NCI-H2171 (cell line): ENCODE results near the gene IL17B.

Experiments used
- DNase-seq: peaks from one replicate; lab custom pipeline; 2025; lab: John Stamatoyannopoulos, UW

IL17B gene

DNA sequence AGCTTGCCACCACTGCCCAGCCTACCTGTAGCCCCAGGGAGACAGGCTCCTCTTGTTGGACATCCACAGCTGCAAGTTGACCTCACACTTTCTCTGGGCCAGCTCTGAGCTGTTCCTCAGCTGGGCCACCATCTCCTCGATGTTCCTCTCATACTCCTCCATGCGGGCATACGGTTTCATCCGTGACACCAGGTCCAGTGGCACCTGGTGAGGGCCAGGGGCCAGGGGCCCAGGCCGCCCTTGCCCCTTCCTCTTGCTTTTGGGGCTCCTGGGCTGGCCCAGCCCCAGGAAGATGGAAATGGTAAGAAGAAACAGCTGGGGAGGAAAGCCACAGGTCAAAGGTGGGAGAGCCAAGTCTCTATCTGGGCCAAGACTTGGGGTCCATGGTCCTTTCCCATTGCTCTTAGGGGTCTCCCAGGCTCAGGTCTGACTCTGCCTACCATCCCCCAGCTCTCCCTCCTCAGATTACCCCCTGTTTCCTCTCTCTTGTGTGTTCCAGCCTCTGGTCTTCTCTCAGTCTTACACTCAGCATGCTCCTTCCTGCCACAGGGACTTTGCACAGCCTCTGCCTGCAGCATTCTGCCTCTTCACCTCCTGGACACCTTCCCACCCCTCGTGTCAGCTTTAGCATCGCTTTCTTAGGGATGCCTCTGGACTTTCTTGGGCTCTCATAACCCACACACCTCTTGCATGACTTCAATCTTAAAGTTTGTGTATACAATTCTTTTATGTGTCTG, 2.2 kb downstream of the IL17B start:
- no peak for DNase-seq

DNA sequence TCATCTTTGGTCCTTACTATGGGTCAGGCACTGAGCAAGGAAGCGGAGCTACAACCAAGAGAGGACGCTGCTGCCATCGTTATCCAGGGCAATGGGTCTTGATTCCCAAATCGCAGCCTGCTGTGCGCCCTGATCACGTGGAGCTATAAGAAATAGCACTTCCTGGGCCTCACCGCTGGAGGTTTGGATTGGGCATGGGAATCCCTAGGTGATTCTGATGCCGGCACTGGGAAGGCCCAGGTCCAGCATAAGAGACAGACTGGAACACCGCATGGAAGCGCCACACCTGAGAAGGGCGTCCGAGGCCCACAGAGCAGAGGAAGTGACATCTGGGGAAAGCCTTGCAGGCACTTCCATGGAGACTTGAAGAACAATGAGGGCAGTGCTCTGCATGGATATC, 3.0 kb downstream of the IL17B start:
- no peak for DNase-seq

DNA sequence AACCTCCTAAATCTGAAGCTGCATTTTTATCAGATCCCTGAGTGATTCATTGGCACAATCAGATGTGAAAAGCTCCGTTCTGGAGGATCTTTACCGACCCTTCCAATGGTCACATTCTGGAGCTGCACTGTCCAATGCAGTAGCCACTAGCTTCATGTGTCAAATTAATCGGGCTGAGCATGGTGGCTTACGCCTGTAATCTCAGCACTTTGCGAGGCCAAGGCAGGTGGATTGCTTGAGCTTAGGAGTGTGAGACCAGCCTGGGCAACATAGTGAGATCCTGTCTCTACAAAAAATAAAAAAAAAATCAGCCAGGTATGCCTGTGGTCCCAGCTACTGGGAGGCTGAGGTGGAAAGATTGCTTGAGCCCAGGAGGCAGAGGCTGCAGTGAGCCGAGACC, 3.7 kb downstream of the IL17B start:
- DNase-seq = no peak

DNA sequence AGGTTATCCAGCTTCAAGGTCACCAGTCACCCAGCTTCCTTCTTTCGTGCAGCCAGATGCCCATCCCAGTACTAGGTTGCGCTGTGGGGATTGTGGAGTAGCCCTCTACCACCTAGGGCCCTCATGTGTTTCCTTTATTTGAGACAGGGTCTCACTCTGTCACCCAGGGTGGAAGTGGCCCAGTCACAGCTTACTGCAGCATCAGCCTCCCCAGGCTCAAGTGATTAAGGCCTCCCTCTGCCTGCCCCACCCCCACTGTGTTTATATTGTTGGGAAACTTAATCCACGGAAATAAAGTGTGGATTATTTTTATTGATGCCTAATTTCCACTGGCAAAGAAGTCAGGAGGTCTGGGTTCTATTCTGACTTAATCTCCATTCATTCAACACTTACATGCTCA, 4.3 kb downstream of the IL17B start:
- no peak for DNase-seq

DNA sequence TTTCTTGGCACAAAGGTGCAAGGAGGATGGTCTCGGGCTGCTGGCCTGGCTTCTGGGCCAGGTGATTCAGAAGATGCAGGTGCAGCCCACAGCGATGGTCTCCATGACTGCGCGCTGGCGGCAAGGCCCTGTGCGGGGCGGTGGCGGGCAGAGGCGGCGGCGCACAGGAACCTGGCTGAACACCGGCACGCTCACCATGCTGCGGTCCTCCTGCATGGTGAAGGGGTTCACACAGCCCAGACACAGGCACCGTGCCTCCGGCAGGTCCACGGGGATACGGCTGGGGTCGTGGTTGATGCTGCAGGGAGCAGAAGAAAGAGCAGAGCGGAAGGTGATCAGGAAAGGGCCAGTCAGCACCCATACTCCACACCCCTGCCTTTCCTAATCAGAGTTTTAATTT, 4.8 kb downstream of the IL17B start:
- no peak for DNase-seq

DNA sequence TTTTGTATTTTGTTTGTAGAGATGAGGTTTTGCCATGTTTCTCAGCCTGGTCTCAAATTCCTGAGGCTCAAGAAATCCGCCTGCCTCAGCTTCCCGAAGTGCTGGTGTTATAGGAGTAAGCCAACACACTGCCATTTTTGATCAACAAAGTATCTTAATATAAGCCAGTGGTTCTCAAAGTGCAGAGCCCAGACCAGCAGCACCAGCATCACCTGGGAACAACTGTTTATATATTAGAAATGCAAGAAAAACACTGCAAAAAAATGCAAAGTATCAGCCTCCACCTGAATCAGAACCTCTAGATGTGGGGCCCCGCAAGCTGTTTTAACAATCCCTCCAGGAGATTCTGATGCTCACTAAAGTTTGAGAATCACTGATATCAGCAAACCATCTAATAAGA, 6.2 kb downstream of the IL17B start:
- no peak for DNase-seq

DNA sequence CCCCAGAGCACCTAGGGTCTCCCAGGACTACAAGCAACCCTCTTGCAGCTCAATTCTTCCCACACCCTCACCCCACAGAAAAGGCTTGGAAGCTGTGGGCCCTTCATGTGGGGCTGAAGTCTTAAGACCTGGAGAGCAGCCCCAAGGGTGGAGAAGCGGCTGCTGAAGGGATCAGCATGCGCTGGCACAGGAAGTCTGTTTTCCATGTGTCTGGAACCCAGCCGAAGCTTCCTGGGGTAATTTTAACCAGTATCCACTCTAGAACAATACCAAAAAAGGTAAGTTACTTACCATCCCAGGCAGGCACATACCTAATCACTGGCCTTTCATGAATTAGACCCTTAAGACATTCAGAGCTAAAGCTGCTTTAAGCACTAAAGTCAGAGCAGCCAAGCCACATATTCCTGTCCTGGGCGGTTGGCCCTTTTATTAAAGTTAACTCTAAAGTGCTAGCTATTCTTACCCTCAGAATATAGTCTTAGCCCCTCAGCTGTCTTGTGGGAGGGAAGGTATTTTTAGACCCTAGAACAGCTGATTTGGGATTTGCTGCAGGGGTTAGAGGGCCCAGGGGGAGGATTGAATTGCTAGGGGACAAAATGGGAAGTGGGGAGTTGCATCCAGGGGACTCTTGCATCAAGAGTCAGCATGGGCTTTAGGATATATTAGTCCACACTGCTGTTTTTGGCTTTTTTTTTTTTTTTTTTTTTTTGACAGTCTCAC, 6.9 kb downstream of the IL17B start:
- no peak for DNase-seq

DNA sequence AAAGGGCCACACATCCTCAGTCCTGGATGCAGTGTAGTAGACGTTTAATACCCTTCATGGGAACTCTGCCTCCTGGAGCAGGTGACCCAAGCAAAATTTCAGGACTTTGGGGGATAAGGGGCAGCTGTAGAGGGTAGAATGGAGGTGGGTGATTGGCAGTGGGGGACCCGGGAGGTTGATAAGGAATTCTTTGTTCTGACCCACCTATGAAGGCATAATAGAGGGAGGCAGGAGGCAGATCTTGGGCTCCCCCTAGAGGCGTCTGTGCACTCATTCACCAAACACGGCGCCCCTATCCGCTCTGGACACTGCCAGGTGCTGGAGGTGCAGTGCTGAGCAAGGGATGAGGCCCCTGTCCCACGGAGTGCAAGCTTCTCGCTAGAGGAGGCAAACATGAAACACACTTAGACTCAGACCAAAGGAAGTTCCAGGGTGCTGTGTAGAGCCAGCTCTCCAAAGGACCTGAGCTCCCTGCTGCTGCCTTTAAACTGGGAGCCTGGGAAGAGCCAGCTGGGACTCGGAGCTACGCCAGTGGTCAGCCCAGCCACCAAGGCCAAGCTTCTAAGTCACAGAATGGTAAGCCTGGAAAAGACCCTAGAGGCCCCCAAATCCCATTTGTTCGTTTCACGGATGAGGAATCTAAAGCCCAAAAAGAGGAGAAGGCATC, 7.7 kb downstream of the IL17B start:
- no peak for DNase-seq

DNA sequence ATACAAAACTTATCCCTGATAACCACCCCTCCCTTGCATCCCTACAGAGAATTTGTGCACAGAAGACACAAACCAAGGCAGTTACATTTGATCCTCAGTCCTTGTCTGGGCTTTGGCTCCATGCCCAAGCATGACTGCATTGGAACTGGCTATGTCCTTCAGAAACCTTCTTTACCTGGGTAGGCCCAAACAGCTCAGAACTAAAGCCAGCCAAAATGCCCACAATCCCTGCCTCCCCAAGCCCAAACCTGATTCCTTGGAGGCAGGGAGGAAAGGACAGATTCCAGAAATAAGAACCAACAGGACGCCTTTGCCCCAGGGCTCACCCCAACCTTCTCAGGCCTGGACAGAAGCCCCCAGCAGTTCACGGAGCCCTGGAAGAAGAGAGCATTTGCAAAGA, 8.2 kb downstream of the IL17B start:
- no peak for DNase-seq

DNA sequence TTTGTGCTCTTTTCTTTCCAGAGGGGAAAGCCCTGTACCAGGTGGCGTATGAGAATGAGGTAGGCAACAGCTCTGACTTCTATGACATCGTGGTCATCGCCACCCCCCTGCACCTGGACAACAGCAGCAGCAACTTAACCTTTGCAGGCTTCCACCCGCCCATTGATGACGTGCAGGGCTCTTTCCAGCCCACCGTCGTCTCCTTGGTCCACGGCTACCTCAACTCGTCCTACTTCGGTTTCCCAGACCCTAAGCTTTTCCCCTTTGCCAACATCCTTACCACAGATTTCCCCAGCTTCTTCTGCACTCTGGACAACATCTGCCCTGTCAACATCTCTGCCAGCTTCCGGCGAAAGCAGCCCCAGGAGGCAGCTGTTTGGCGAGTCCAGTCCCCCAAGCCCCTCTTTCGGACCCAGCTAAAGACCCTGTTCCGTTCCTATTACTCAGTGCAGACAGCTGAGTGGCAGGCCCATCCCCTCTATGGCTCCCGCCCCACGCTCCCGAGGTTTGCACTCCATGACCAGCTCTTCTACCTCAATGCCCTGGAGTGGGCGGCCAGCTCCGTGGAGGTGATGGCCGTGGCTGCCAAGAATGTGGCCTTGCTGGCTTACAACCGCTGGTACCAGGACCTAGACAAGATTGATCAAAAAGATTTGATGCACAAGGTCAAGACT, 11.0 kb downstream of the IL17B start:
- DNase-seq = no peak

DNA sequence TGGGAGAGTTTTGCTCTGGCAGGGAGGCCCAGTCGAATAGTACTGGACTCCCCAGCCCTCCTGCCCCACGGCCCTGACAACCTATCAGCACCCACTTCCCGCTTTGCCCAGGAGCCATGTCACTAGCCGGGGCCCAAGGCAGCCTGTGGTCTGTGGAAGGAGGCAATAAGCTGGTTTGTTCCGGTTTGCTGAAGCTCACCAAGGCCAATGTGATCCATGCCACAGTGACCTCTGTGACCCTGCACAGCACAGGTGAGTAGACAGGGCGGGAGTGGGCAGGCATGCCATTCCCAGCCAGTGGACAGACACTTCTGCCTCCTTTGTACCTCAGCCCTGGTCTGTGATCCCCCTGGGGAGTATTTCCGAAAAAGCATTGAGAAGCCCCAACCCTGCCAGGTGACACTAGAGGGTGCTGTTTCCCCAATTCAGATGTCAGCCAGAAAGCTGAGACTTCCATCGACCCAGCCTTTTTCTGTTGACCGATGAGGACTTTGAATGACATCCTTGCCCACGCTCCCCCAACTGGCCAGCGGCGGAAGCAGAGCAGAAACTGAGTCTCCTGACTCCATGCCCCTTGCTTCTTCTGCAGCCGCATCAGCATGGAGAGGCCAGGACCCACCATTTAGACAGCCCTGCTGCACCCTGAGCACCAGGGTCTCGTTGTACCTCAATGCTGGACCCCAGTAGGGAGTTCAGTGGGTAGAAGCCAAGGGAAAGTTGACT, 11.7 kb downstream of the IL17B start:
- peak; percentile 10 for DNase-seq

DNA sequence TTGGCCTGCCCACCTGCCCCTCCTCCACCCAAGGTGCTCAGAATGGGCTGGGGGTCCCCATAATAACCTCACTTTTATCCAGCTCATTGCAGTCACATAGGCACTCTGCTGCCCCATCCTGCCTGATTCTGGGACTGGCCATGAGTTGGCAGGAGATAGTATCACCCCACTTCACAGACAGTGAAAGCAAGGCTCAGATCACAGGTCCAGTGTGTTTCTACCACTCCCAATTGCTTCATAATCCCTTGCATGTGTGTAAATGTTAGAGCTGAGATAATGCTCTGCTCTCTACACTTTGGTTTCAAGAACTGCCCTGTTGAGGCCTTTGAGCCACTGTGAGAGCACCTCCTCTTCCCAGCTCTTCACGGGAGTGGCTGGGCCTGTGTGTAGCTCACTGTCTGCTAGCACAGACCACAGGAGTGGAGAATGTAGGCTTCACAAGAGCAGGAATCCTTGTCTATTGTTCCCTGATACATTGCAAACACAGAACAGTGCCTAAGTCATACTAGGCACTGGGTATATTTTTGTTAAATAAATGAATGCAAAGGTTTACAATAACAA, 12.8 kb downstream of the IL17B start:
- no peak for DNase-seq

DNA sequence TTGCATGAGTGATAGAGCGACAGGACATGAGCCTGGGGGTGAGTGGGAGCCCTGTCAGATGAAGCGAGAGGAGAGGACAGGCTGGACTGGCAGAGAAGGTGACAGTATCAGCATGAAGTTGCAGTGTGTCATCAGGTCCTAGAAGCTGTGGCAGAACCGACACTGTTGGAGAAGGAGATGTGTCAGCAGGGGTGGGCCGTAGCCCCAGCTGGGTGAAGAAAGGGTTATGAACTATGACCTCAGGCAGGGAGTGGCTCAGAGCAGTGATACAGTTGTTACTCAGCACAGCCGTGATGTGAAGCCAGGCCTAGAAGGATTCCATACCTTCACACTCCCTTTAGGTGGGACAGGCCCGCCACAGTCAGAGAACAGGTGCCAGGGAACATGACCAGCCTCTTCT, 13.7 kb downstream of the IL17B start:
- DNase-seq = no peak

DNA sequence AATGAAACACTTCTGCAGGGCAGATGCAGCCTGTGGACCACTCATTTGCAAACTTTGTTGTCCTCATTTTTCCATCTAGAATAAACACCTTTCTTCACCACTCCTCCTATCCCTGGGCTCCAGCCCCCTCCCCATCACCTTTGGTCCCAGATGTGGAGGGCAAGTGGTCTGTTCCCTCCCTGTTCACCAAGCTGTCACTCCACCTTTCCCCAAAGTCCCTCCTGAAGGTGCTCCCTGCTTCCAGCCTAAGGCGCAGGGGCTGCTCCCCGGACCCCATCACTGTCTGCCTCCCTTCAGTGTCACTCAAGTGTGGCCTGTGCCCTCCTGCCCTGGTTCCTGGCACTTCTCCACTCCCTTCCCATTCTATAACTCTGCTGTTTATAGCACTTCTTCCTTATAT, 14.4 kb downstream of the IL17B start:
- no peak for DNase-seq

DNA sequence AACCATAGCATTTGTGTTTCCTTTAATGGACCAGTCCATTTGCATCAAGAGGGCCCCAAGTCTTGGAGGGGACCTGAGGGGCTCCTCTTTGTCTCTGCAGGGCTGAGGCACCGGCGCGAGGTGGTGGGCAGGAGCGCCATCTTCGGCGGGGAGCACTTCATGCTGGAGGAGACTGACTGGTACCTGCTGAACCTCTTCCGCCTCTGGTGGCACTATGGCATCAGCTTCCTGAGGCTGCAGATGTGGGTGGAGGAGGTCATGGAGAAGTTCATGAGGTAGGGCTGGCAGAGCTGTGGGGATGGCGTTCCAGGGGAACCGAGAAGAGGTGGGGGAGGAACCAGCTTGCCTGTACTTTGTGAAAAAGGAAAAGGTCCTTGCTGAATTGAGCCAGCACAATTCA, 15.2 kb downstream of the IL17B start:
- DNase-seq = no peak

DNA sequence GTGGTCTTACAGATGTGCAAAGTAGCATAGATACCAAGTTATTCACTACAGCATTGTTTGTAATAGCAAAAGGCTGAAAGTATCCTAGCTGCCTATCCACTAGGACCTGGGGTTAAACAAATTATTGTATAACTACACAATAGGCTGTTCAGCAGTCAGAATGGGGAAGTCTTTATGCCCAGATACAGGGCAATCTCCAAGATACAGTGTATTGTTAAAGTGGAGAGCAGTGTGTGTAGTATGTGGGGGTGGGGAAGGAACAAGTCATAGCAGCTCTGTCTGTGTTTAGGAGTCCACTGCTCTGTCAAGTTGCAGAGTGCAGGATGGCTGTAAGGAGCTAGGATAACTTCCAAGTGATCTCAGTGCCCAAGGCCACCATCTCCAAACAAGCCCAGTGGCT, 15.7 kb downstream of the IL17B start:
- DNase-seq = no peak

DNA sequence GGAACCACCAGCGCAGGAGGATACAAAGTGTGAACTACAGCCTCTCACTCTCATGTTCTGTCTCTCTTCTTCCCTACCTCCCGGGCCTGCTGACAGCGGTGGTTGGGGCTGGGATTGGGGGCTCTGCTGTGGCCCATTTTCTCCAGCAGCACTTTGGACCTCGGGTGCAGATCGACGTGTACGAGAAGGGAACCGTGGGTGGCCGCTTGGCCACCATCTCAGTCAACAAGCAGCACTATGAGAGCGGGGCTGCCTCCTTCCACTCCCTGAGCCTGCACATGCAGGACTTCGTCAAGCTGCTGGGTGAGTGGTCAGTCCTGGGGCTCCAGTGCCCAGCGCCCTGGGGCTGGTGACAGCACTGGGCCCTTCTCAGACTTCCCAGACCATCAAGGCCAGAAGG, 16.6 kb downstream of the IL17B start:
- no peak for DNase-seq

DNA sequence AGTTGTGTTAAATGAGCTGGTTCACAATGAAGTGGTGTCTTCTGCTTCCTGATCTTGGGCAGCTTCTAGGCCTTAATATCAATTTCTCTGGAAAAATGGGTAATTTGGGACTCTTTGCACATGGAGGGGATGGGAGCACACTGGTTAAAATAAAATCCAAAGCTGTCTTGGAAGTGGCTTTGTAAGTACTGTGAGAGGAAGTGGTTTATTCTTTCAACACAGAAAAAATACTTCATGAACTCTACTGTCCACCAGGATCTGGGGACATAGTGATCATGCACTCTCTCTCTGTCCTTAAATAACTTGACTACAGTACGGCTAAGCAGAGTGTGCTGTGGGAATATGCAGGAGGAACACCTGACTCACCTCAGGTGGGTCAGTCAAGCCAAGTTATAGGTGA, 18.8 kb downstream of the IL17B start:
- DNase-seq = no peak

DNA sequence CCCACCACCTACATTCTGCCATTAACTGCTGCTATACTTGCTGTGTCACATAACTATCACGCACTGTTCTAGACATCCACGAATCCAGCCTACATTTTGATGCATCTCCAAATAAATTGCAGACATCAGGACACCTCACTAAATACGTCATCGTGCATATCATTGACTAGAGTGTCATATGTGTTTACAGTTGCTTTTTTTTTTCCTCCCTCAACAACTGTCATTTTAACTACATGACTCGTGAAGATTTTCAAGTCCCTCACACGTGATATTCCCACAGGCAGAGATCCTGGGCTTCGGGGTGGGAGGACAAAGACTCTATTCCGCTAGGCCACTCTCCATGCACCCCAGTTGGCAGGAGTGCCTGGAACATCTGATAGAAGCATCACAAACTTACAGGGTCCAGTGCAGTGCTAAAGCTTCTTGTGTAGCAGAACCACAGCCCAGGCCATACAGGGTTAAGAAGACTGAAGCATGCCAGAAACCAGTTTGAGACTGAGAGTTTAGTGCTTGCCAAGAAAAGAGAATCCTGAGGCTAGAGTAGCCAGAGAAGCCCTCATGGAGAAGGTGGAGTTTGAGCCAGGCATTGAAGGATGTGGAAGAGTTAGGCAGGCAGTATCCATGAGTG, 20.1 kb downstream of the IL17B start:
- no peak for DNase-seq

DNA sequence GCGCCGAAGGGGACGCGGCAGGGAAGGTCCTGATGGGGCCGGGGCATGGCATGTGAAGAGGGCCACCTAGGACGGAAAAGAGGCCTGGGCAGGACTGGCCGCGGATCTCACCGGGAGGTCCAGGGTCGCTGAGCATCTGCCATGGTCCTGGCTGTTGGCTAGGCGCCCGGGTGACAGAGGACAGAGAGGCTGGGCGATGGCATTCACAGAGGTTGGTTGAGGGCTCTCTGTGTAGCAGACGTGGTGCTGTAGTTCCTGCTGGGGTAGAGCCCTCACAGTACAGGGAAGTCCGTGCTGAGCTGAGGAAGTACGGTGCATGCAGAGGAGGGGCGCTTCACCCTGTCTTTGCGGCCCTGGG, 20.8 kb downstream of the IL17B start:
- DNase-seq = no peak
